Measurements from ENCODE around the gene RASIP1. TPM values are rescaled to one million over a fixed set of nuclear protein-coding genes. Genes with fewer than 3 reads are reported as not detected.

Gene RASIP1
- total and polyA plus RNA-seq, 2 of the 8 experiments (the other 6 are each of a cell fraction or from before 2014, with no cell fraction given): 9.3 to 11.4 TPM

- ChIA-PET POLR2A (ENCODE audit: partially characterized antibody) (interaction anchor here (0.6 to 1.8 kb wide), 12 partner anchors 8 to 75 kb away, joined by 3 to 9 read pairs (median 4); partner anchors contain the start of genes FUT2 and IZUMO1), CTCF (ENCODE audit: partially characterized antibody) (interaction anchor here (0.7 to 1.2 kb wide), 3 partner anchors 8 to 528 kb away, joined by 3 to 4 read pairs (median 3); no protein-coding TSS in a partner anchor)
- Histone ChIP-seq H4K8ac (ENCODE audit: extremely low read depth, insufficient read depth, low read length) (peak overlapping the region; percentile 21; the same call in 1 of the 2 replicates), H4K20me1 (replicated peaks in 1 of 2; ENCODE audit: control insufficient read depth in 1 of 2, insufficient read depth in 2 of 2, low read length in 2 of 2) (no peaks in the 10 kb centered on the region), H3K27me3 (replicated peaks in 1 of 4; ENCODE audit: control insufficient read depth in 3 of 4, extremely low read depth in 1 of 4, insufficient read depth in 3 of 4, low read length in 3 of 4) (no peaks in the 10 kb centered on the region), H3K4me2 (ENCODE audit: insufficient read depth in 1 of 2, low read depth in 2 of 2, low read length in 2 of 2) (peak overlapping the region; percentile 25 to 68), H3K9ac (replicated peaks in 1 of 4; ENCODE audit: extremely low read depth in 1 of 4, low read depth in 3 of 4, low read length in 3 of 4) (no peak overlapping the region), H2BK15ac (ENCODE audit: low read length) (no peak overlapping the region), H2BK12ac (ENCODE audit: low read depth, low read length) (no peak overlapping the region), H3K18ac (ENCODE audit: extremely low read depth, low read length) (no peak overlapping the region), H3K36me3 (ENCODE audit: control insufficient read depth in 2 of 4, insufficient read depth in 4 of 4, low read length in 3 of 4) (no peaks in the 10 kb centered on the region), H3K56ac (replicated peaks; ENCODE audit: insufficient read length, low read depth, low read length) (no peak overlapping the region), H2AK5ac (ENCODE audit: low read depth, low read length) (no peak overlapping the region), H3K9me3 (ENCODE audit: insufficient read depth in 2 of 2, low read depth in 1 of 2, low read length in 1 of 2) (no peaks in the 10 kb centered on the region), H2BK5ac (ENCODE audit: low read depth, low read length) (no peak overlapping the region), H3K79me2 (ENCODE audit: control insufficient read depth in 1 of 2, insufficient read depth in 2 of 2, low read length in 2 of 2) (no peaks in the 10 kb centered on the region), H4K91ac (replicated peaks; ENCODE audit: insufficient read length, low read length) (no peak overlapping the region), H3K23me2 (ENCODE audit: low read depth, low read length) (peaks cover 8% of the 10 kb centered on the region; the same call in 1 of the 2 replicates), H3K27ac (ENCODE audit: low read depth, low read length) (no peak overlapping the region), H4K5ac (ENCODE audit: insufficient read length, low read depth, low read length) (no peak overlapping the region), H3K14ac (ENCODE audit: insufficient read length) (no peak overlapping the region), H2AFZ (ENCODE audit: low read length) (no peak overlapping the region), H3K23ac (ENCODE audit: insufficient read length) (no peak overlapping the region), H2BK120ac (replicated peaks; ENCODE audit: low read depth, low read length) (no peak overlapping the region), H3K4me3 (ENCODE audit: extremely low read depth in 1 of 4, insufficient read depth in 2 of 4, low read depth in 3 of 4, low read length in 4 of 4) (peak overlapping the region; percentile 4 to 96 (median 84); a peak in 5 of 8 replicates), H2BK20ac (ENCODE audit: low read length) (no peak overlapping the region), H3K79me1 (ENCODE audit: low read depth, low read length) (no peaks in the 10 kb centered on the region), H3K4me1 (replicated peaks in 1 of 4; ENCODE audit: control insufficient read depth in 3 of 4, insufficient read depth in 4 of 4, low read length in 3 of 4) (peaks cover 0 to 24% (median 12%) of the 10 kb centered on the region in 4 experiments; a peak in 6 of 7 replicates), H3K4ac (replicated peaks; ENCODE audit: insufficient read length, low read depth, low read length) (no peak overlapping the region)
- TF ChIP-seq SIRT6 (IDR thresholded peaks at IDR 0.05; ENCODE audit: low read length): no peak
- no peak for DNase-seq (ENCODE audit: low read depth in 1 of 2, low spot score in 2 of 2)
- FAIRE-seq: no peak
- WGBS, 2 experiments (ENCODE audit: extremely low coverage in 1 of 2, insufficient coverage in 1 of 2, insufficient read length in 1 of 2, insufficient replicate concordance in 2 of 2, low coverage in 1 of 2, low lambda C conversion rate in 2 of 2, missing lambda C conversion rate in 1 of 2): 45% methylated on average over 12 of the region's 12 CpGs; no CpG with 5 or more reads in 1 of the 2 experiments
Observed at GRCh38 chr19:48720251-48720612, 20.2 kb downstream of the RASIP1 start.

Data from H1 (cell line).